K562 (cell line): ENCODE measurements around the gene NMBR. TPM values are rescaled to one million over a fixed set of nuclear protein-coding genes. Genes with fewer than 3 reads are reported as not detected.

Source experiments
- ATAC-seq: fragments of 200-7000 bp; cut with Tn5 transposase; 3 replicates; pipeline ENCODE4 v1.9.1; 2020; ENCODE audit warnings: moderate library complexity
- BruUV-seq: library from RNA; stranded (reverse); fragments of 400-500 nt; replicated peaks from 2 replicates; lab custom pipeline; 2021; lab: Mats Ljungman, UMichigan
- CTCF ChIA-PET: fragments of 300-600 bp; formaldehyde crosslinking; extraction: SDS; loops from one replicate; lab custom pipeline; 2021; ENCODE audit warnings: low intra/inter-chr PET ratio; lab: Yijun Ruan, JAX
- POLR2A ChIA-PET: fragments of 300-600, 350-650 bp; sonication (Branson Sonifier 250); formaldehyde crosslinking; extraction: SDS; loops from one replicate; lab custom pipeline; 2021; ENCODE audit warnings: antibody characterized with exemption, inconsistent platforms; lab: Yijun Ruan, JAX
- DNase-seq, 4 experiments: peaks; one replicate each; pipeline versions ENCODE4 v3.0.0 to v3.0.0-alpha.2; 2011 to 2018; ENCODE audit warnings: low spot score in 3 of 4, mixed read lengths in 3 of 4; ENCODE audit errors: extremely low read depth in 1 of 4
- FAIRE-seq: peaks from 2 replicates; lab custom pipeline; 2011; peaks lifted over from hg19 to GRCh38; lab: Jason Lieb, UNC
- H2AFZ ChIP-seq: 2 replicates; pipeline ENCODE4 v1.6.0; 2011; ENCODE audit warnings: low read depth, low read length, control low read depth, inconsistent platforms
- H3K27ac ChIP-seq: fragments of 200-600 bp; 3 replicates; pipeline ENCODE4 v1.8.0; 2011; ENCODE audit warnings: low read depth, mild to moderate bottlenecking, control low read depth, inconsistent platforms, low read length, moderate library complexity, mixed read lengths; ENCODE audit errors: extremely low read depth
- H3K27me3 ChIP-seq, 2 experiments: fragments of 300-600 bp in 1 of 2; 2 replicates in 1 of 2; 3 replicates in 1 of 2; pipeline versions ENCODE4 v1.6.0 to v1.8.0; 2011; ENCODE audit warnings: inconsistent platforms in 2 of 2, low read length in 2 of 2, mild to moderate bottlenecking in 1 of 2, mixed read lengths in 1 of 2, moderate library complexity in 1 of 2; ENCODE audit not compliant: control insufficient read depth in 2 of 2, insufficient read depth in 2 of 2
- H3K36me3 ChIP-seq: fragments of 300-600 bp; 3 replicates; pipeline ENCODE4 v1.8.0; 2011; ENCODE audit warnings: mild to moderate bottlenecking, low read length, inconsistent platforms; ENCODE audit not compliant: control insufficient read depth, insufficient read depth
- H3K4me1 ChIP-seq, 2 experiments: fragments of 200-600 bp in 1 of 2; replicated peaks in 1 of 2; 2 replicates in 1 of 2; 3 replicates in 1 of 2; pipeline versions ENCODE4 v1.5.1 to v1.8.0; 2011; ENCODE audit warnings: inconsistent platforms in 2 of 2, low read length in 2 of 2, mild to moderate bottlenecking in 1 of 2, mixed read lengths in 1 of 2, moderate library complexity in 1 of 2; ENCODE audit not compliant: control insufficient read depth in 2 of 2, insufficient read depth in 2 of 2
- H3K4me2 ChIP-seq: 2 replicates; pipeline ENCODE4 v1.6.1; 2011; ENCODE audit warnings: low read length, control low read depth, inconsistent platforms, mixed read lengths; ENCODE audit not compliant: insufficient read depth
- H3K4me3 ChIP-seq: fragments of 200-600 bp; sonication (generic), shearing (Covaris generic); 2 replicates; pipeline ENCODE4 v1.5.1; 2016; ENCODE audit warnings: control low read depth, inconsistent platforms
- H3K79me2 ChIP-seq: fragments of 200-600 bp; 3 replicates; pipeline ENCODE4 v1.8.0; 2011; ENCODE audit warnings: low read length, inconsistent platforms; ENCODE audit not compliant: control insufficient read depth, insufficient read depth
- H3K9ac ChIP-seq, 2 experiments: 2 replicates each; pipeline versions ENCODE4 v1.6.0 to v1.6.1; 2011; ENCODE audit warnings: low read depth in 2 of 2, low read length in 2 of 2, control low read depth in 1 of 2, inconsistent platforms in 1 of 2, mild to moderate bottlenecking in 1 of 2, mixed read lengths in 1 of 2; ENCODE audit not compliant: insufficient read depth in 1 of 2
- H3K9me1 ChIP-seq: one replicate; pipeline ENCODE4 v1.6.0; 2011; ENCODE audit warnings: inconsistent platforms, mild to moderate bottlenecking, low read length, moderate library complexity; ENCODE audit not compliant: control insufficient read depth, insufficient read depth
- H3K9me3 ChIP-seq: replicated peaks from 2 replicates; pipeline ENCODE4 v1.5.1; 2011; ENCODE audit warnings: low read depth, low read length, inconsistent platforms; ENCODE audit not compliant: control insufficient read depth, insufficient read depth
- H4K20me1 ChIP-seq: replicated peaks from 2 replicates; pipeline ENCODE4 v1.6.1; 2011; ENCODE audit warnings: low read length, inconsistent platforms, mixed read lengths; ENCODE audit not compliant: control insufficient read depth, insufficient read depth
- BCOR ChIP-seq: fragments of 450-650 bp; IDR thresholded peaks from 2 replicates; pipeline ENCODE4 v1.6.1; 2016
- CBX3 ChIP-seq, 2 experiments: IDR thresholded peaks; 1 replicate in 1 of 2; 2 replicates in 1 of 2; pipeline ENCODE4 v1.6.1; 2012; ENCODE audit warnings: inconsistent platforms in 2 of 2, low read length in 2 of 2, borderline replicate concordance in 1 of 2, control low read depth in 1 of 2
- CEBPB ChIP-seq: fragments of 450-650 bp; IDR thresholded peaks from 2 replicates; pipeline ENCODE4 v1.6.1; 2016; ENCODE audit warnings: missing genetic modification characterization, missing compliant biosample characterization
- EP400 ChIP-seq: fragments of 450-650 bp; IDR thresholded peaks from 2 replicates; pipeline ENCODE4 v1.6.1; 2017; ENCODE audit warnings: antibody characterized with exemption, mild to moderate bottlenecking, moderate library complexity
- HIVEP1 ChIP-seq: fragments of 250-450 bp; sonication (Bioruptor Pico); IDR thresholded peaks from 2 replicates; pipeline ENCODE4 v1.4.0; 2020; ENCODE audit warnings: mild to moderate bottlenecking
- KDM1A ChIP-seq, 2 experiments: fragments of 450-650 bp; IDR thresholded peaks; 2 replicates each; pipeline ENCODE4 v1.6.1; 2016; ENCODE audit warnings: mild to moderate bottlenecking in 2 of 2
- PHF20 ChIP-seq: fragments of 450-650 bp; IDR thresholded peaks from 2 replicates; pipeline ENCODE4 v1.6.1; 2018; ENCODE audit not compliant: partially characterized antibody
- RB1 ChIP-seq: fragments of 450-650 bp; IDR thresholded peaks from 2 replicates; pipeline ENCODE4 v1.6.1; 2017; ENCODE audit warnings: low read depth, mild to moderate bottlenecking
- RBM25 ChIP-seq: fragments of 200-400 bp; formaldehyde crosslinking; IDR thresholded peaks from 2 replicates; pipeline ENCODE4 v1.6.1; 2018; ENCODE audit warnings: low read length, low read depth, moderate library complexity; ENCODE audit not compliant: severe bottlenecking
- SMARCC2 ChIP-seq: fragments of 450-650 bp; IDR thresholded peaks from 2 replicates; pipeline ENCODE4 v1.6.1; 2017; ENCODE audit warnings: antibody characterized with exemption, moderate library complexity, mild to moderate bottlenecking, low read depth
- ZBTB7A ChIP-seq: IDR thresholded peaks from 2 replicates; pipeline ENCODE4 v1.6.1; 2011; ENCODE audit warnings: low read depth, mild to moderate bottlenecking, low read length, moderate library complexity, borderline replicate concordance; ENCODE audit not compliant: control insufficient read depth
- ZNF146 ChIP-seq: IDR thresholded peaks from one replicate; pipeline ENCODE4 v1.6.1; 2018; ENCODE audit warnings: missing compliant biosample characterization; ENCODE audit not compliant: unreplicated experiment
- ZNF24 ChIP-seq: fragments of 450-650 bp; IDR thresholded peaks from 2 replicates; pipeline ENCODE4 v1.6.1; 2016
- WGBS: fragments of 100-300 bp; shearing (Covaris generic); methylation state at CpG from one replicate; pipeline ENCODE4 v1.1.6; 2016; ENCODE audit warnings: low coverage, mixed read lengths; ENCODE audit not compliant: insufficient coverage; ENCODE audit errors: missing lambda C conversion rate; 5-methylcytosine and 5-hydroxymethylcytosine counted together
- in situ Hi-C: fragments of 300-500 bp; cut with MboI; formaldehyde crosslinking; loops from 4 replicates; pipeline ENCODE4 v1.15.0; 2018; ENCODE audit warnings: inconsistent platforms, mixed read lengths
- intact Hi-C: fragments of 100-400 bp; cut with micrococcal nuclease; formaldehyde crosslinking; loops from 2 replicates; pipeline ENCODE4 v1.14.2; 2022
- polyA plus RNA-seq, 8 experiments: library from polyadenylated mRNA; depleted of rRNA in 4 of 8; stranded (reverse) in 5 of 8; unstranded in 3 of 8; fragments of >200 nt; fragmentation: Nextera tagmentation in 2 of 8; fragmentation: Illumina TruSeq in 1 of 8; extraction: Ambion mirVana in 2 of 8; extraction: Trizol in 1 of 8; gene quantifications; 2 replicates each; pipeline versions ENCODE4 v1.2.1 to v1.2.3, GENCODE V29; 2011 to 2014; ENCODE audit warnings: inconsistent platforms in 1 of 8, missing spikeins in 1 of 8
- total RNA-seq, 7 experiments: library from RNA; depleted of rRNA in 6 of 7; stranded (reverse); fragments of >200 nt in 6 of 7; fragmentation: Illumina TruSeq in 2 of 7; extraction: Trizol in 2 of 7; gene quantifications; 2 replicates each; pipeline versions ENCODE4 v1.2.1 to v1.2.3, GENCODE V29; 2011 to 2021; ENCODE audit warnings: low replicate concordance in 1 of 7
- TF ChIP-seq, protein P1 (sequence below): fragments of 200-800 bp; sonication (Bioruptor generic); IDR thresholded peaks from 2 replicates; pipeline ENCODE4 v1.6.1; 2017; ENCODE audit warnings: missing genetic modification characterization, missing compliant biosample characterization

Gene NMBR
- total and polyA plus RNA-seq, 9 of the 15 experiments (the other 6 are each of a cell fraction or from before 2014, with no cell fraction given) = not detected

DNA sequence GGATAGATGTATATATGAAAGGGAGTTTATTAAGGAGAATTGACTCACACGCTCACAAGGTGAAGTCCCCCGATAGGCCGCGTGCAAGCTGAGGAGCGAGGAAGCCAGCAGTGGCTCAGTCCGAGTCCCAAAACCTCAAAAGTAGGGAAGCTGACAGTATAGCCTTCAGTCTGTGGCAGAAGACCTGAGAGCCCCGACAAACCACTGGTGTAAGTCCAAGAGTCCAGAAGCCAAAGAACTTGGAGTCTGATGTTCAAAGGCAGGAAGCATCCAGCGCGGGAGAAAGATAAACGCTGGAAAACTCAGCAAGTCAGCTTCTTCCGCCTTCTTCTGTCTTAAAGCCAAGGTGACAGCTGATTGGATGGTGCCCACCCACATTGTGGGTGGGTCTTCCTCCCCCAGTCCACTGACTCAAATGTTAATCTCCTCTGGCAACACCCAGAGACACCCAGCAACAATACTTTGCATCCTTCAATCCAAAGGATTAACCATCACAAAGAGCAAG lies 116.8 kb downstream of the NMBR start (continued):
- TF ChIP-seq PHF20 (peak; percentile 67), SMARCC2 (peak; percentile 52; the same call in 1 of the 2 replicates), ZBTB7A (peak; percentile 61; the same call in 1 of the 2 replicates), RB1 (peak; percentile 50; the same call in 1 of the 2 replicates), EP400 (peak; percentile 78)

DNA sequence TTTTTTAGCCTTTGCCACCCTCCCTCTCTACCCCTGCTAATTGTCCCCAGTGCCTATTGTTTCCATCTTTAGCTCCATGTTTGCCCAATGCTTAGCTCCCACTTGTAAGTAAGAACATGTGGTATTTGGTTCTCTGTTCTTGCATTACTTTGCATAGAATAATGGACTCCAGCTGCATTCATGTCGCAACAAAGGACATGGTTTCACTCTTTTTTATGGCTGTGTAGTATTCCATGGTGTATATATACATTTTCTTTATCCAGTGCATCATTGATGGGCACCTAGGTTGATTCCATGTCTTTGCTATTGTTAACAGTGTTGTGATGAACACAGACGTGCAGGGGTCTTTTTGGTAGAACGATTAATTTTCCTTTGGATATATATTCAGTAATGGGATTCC lies 118.4 kb downstream of the NMBR start:
- Histone ChIP-seq H3K27me3 (no peaks in the 10 kb centered on the region), H3K9me1 (no peaks in the 10 kb centered on the region), H3K4me3 (no peak overlapping the region), H2AFZ (no peak overlapping the region), H3K4me1 (no peaks in the 10 kb centered on the region), H3K27ac (no peak overlapping the region), H3K79me2 (peaks cover 55% of the 10 kb centered on the region), H4K20me1 (no peaks in the 10 kb centered on the region), H3K9ac (no peak overlapping the region), H3K9me3 (peaks cover 10% of the 10 kb centered on the region), H3K4me2 (peak overlapping the region; percentile 69; the same call in 1 of the 2 replicates), H3K36me3 (no peaks in the 10 kb centered on the region)
- 47% methylated on average over 3 of the region's 3 CpGs for WGBS
- FAIRE-seq (no peak), ATAC-seq (no peak), DNase-seq (no peak)
- in situ Hi-C loops (no loop called here), intact Hi-C loops (no loop called here)
- BruUV-seq = no TSS peak
- POLR2A ChIA-PET = no interaction called here
- CTCF ChIA-PET = no interaction called here
- TF ChIP-seq RBM25 = peak; percentile 61
- TF ChIP-seq ZNF24 = no peak
- peak in 1 of 2 experiments; percentile 42; a peak in 3 of 4 replicates for TF ChIP-seq KDM1A (IDR thresholded peaks at IDR 0.05)
- peak; percentile 67 for TF ChIP-seq CEBPB
- TF ChIP-seq, protein P1, sequence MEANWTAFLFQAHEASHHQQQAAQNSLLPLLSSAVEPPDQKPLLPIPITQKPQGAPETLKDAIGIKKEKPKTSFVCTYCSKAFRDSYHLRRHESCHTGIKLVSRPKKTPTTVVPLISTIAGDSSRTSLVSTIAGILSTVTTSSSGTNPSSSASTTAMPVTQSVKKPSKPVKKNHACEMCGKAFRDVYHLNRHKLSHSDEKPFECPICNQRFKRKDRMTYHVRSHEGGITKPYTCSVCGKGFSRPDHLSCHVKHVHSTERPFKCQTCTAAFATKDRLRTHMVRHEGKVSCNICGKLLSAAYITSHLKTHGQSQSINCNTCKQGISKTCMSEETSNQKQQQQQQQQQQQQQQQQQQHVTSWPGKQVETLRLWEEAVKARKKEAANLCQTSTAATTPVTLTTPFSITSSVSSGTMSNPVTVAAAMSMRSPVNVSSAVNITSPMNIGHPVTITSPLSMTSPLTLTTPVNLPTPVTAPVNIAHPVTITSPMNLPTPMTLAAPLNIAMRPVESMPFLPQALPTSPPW (CRISPR knock-in tag) = no peak
- TF ChIP-seq BCOR = peak; percentile 59
- peak; percentile 97 for TF ChIP-seq ZNF146 (CRISPR knock-in tag)
- no peak for TF ChIP-seq HIVEP1
- peak in 1 of 2 experiments; percentile 13; a peak in 1 of 3 replicates for TF ChIP-seq CBX3 (IDR thresholded peaks at IDR 0.05; ENCODE audit: borderline replicate concordance in 1 of 2, low read length in 2 of 2)
